H9 (cell line): ENCODE measurements around the gene RASGRP3. TPM values are rescaled to one million over a fixed set of nuclear protein-coding genes. Genes with fewer than 3 reads are reported as not detected.

Source experiments
- DNase-seq: peaks from one replicate; pipeline ENCODE4 v3.0.0-alpha.2; 2017
- H2AFZ ChIP-seq: one replicate; pipeline ENCODE4 v1.6.1; 2013; ENCODE audit warnings: mild to moderate bottlenecking, low read length, control low read depth, moderate library complexity
- H2AK5ac ChIP-seq: 2 replicates; pipeline ENCODE4 v1.6.1; 2013; ENCODE audit warnings: low read length, control low read depth, mixed read lengths; ENCODE audit not compliant: insufficient read length
- H2BK120ac ChIP-seq: one replicate; pipeline ENCODE4 v1.6.1; 2013; ENCODE audit warnings: low read depth, mild to moderate bottlenecking, low read length, control low read depth, inconsistent platforms; ENCODE audit not compliant: poor library complexity, severe bottlenecking
- H2BK12ac ChIP-seq: 2 replicates; pipeline ENCODE4 v1.6.1; 2013; ENCODE audit warnings: low read length, control low read depth, mixed read lengths, low read depth; ENCODE audit not compliant: insufficient read length
- H2BK15ac ChIP-seq: 2 replicates; pipeline ENCODE4 v1.6.1; 2013; ENCODE audit warnings: low read depth, low read length, control low read depth
- H2BK20ac ChIP-seq: one replicate; pipeline ENCODE4 v1.6.1; 2013; ENCODE audit warnings: low read depth, mild to moderate bottlenecking, low read length, control low read depth, inconsistent platforms; ENCODE audit not compliant: poor library complexity, severe bottlenecking
- H2BK5ac ChIP-seq: 2 replicates; pipeline ENCODE4 v1.6.1; 2013; ENCODE audit warnings: low read length, control low read depth, mixed read lengths; ENCODE audit not compliant: insufficient read length
- H3K14ac ChIP-seq: 2 replicates; pipeline ENCODE4 v1.6.1; 2013; ENCODE audit warnings: low read length, control low read depth; ENCODE audit not compliant: insufficient read depth
- H3K18ac ChIP-seq: 2 replicates; pipeline ENCODE4 v1.6.1; 2013; ENCODE audit warnings: low read depth, mild to moderate bottlenecking, mixed read lengths, low read length, control low read depth; ENCODE audit not compliant: insufficient read length
- H3K23ac ChIP-seq: 2 replicates; pipeline ENCODE4 v1.6.1; 2013; ENCODE audit warnings: low read length, control low read depth, mixed read lengths, low read depth; ENCODE audit not compliant: insufficient read length
- H3K23me2 ChIP-seq: 2 replicates; pipeline ENCODE4 v1.6.1; 2013; ENCODE audit warnings: low read depth, mild to moderate bottlenecking, mixed read lengths, low read length, control low read depth; ENCODE audit not compliant: insufficient read length, poor library complexity, severe bottlenecking
- H3K27ac ChIP-seq: 2 replicates; pipeline ENCODE4 v1.5.1; 2013; ENCODE audit warnings: low read length, control low read depth, mixed read lengths, low read depth; ENCODE audit not compliant: insufficient read length
- H3K27me3 ChIP-seq: 2 replicates; pipeline ENCODE4 v1.6.1; 2013; ENCODE audit warnings: low read length, control low read depth, inconsistent platforms; ENCODE audit not compliant: insufficient read depth
- H3K4ac ChIP-seq: 2 replicates; pipeline ENCODE4 v1.6.1; 2013; ENCODE audit warnings: low read depth, mild to moderate bottlenecking, control low read depth, inconsistent platforms, low read length, moderate library complexity
- H3K4me1 ChIP-seq: 2 replicates; pipeline ENCODE4 v1.6.1; 2013; ENCODE audit warnings: low read length, control low read depth, inconsistent platforms; ENCODE audit not compliant: insufficient read depth
- H3K4me2 ChIP-seq: 2 replicates; pipeline ENCODE4 v1.6.1; 2013; ENCODE audit warnings: low read length, control low read depth, mixed read lengths; ENCODE audit not compliant: insufficient read length, insufficient read depth
- H3K56ac ChIP-seq: 2 replicates; pipeline ENCODE4 v1.6.1; 2013; ENCODE audit warnings: low read depth, mild to moderate bottlenecking, mixed read lengths, low read length, control low read depth; ENCODE audit not compliant: insufficient read length
- H3K79me1 ChIP-seq: 2 replicates; pipeline ENCODE4 v1.6.1; 2013; ENCODE audit warnings: low read depth, mild to moderate bottlenecking, moderate library complexity, low read length, control low read depth, inconsistent platforms; ENCODE audit not compliant: insufficient read depth, poor library complexity, severe bottlenecking
- H3K79me2 ChIP-seq: 2 replicates; pipeline ENCODE4 v1.6.1; 2013; ENCODE audit warnings: low read length, control low read depth, inconsistent platforms; ENCODE audit not compliant: insufficient read depth
- H3K9ac ChIP-seq: 2 replicates; pipeline ENCODE4 v1.6.1; 2013; ENCODE audit warnings: low read length, control low read depth, mixed read lengths; ENCODE audit not compliant: insufficient read length; ENCODE audit errors: extremely low read depth
- H3K9me3 ChIP-seq: one replicate; pipeline ENCODE4 v1.6.1; 2013; ENCODE audit warnings: low read depth, low read length, inconsistent platforms; ENCODE audit not compliant: control insufficient read depth
- H3T11ph ChIP-seq: one replicate; pipeline ENCODE4 v1.6.1; 2013; ENCODE audit warnings: mild to moderate bottlenecking, low read length, control low read depth, inconsistent platforms
- H4K20me1 ChIP-seq: one replicate; pipeline ENCODE4 v1.6.1; 2013; ENCODE audit not compliant: control insufficient read depth, insufficient read length, insufficient read depth
- H4K5ac ChIP-seq: 2 replicates; pipeline ENCODE4 v1.6.1; 2013; ENCODE audit warnings: low read depth, mild to moderate bottlenecking, mixed read lengths, low read length, control low read depth; ENCODE audit not compliant: insufficient read length
- H4K8ac ChIP-seq: replicated peaks from 2 replicates; pipeline ENCODE4 v1.6.1; 2013; ENCODE audit warnings: low read length, control low read depth, mixed read lengths, low read depth; ENCODE audit not compliant: insufficient read length
- H4K91ac ChIP-seq: 2 replicates; pipeline ENCODE4 v1.6.1; 2013; ENCODE audit warnings: low read depth, mild to moderate bottlenecking, moderate library complexity, mixed read lengths, low read length, control low read depth; ENCODE audit not compliant: insufficient read length
- H3K27ac Mint-ChIP-seq, 3 experiments: 2 replicates in 2 of 3; 3 replicates in 1 of 3; pipeline ENCODE4 v1.8.0; 2020 to 2021; ENCODE audit warnings: mixed read lengths in 3 of 3, mild to moderate bottlenecking in 1 of 3, moderate library complexity in 1 of 3
- H3K27me3 Mint-ChIP-seq: 2 replicates; pipeline ENCODE4 v1.8.0; 2021; ENCODE audit warnings: low read depth, mild to moderate bottlenecking, moderate library complexity, mixed read lengths
- H3K36me3 Mint-ChIP-seq, 3 experiments: 2 replicates in 2 of 3; 3 replicates in 1 of 3; pipeline ENCODE4 v1.8.0; 2020 to 2021; ENCODE audit warnings: low read depth in 3 of 3, mixed read lengths in 3 of 3; ENCODE audit not compliant: insufficient read depth in 1 of 3
- H3K4me1 Mint-ChIP-seq, 2 experiments: 2 replicates each; pipeline ENCODE4 v1.8.0; 2020; ENCODE audit warnings: mixed read lengths in 2 of 2
- H3K4me3 Mint-ChIP-seq, 2 experiments: 2 replicates in 1 of 2; 3 replicates in 1 of 2; pipeline ENCODE4 v1.8.0; 2020 to 2021; ENCODE audit warnings: mild to moderate bottlenecking in 2 of 2, mixed read lengths in 2 of 2, moderate library complexity in 1 of 2
- H3K9me3 Mint-ChIP-seq, 2 experiments: 2 replicates in 1 of 2; 3 replicates in 1 of 2; pipeline ENCODE4 v1.8.0; 2020; ENCODE audit warnings: mild to moderate bottlenecking in 2 of 2, mixed read lengths in 2 of 2, moderate library complexity in 1 of 2
- WGBS: extraction: QIAGEN DNeasy Blood & Tissue Kit; methylation state at CpG from one replicate; pipeline ENCODE4 v1.1.7; 2013; ENCODE audit warnings: missing lambda C conversion rate, low lambda C conversion rate, mixed read lengths; ENCODE audit not compliant: insufficient read length; ENCODE audit errors: extremely low coverage; 5-methylcytosine and 5-hydroxymethylcytosine counted together
- long read RNA-seq: library from polyadenylated mRNA; unstranded; transcript quantifications from one replicate; pipeline ENCODE4 v2.0.0, GENCODE V29; 2020
- total RNA-seq: library from RNA; stranded (reverse); gene quantifications from 2 replicates; pipeline ENCODE4 v1.2.1, GENCODE V29; 2021
- TF ChIP-seq, protein P1 (sequence below): fragments of 200-600 bp; sonication (generic); conservative IDR thresholded peaks from 3 replicates; pipeline ENCODE4 v1.8.0; 2021; ENCODE audit warnings: antibody characterized with exemption, mild to moderate bottlenecking

Gene RASGRP3
- not detected in 2 replicates for total RNA-seq
- long read RNA-seq: 0 reads

DNA sequence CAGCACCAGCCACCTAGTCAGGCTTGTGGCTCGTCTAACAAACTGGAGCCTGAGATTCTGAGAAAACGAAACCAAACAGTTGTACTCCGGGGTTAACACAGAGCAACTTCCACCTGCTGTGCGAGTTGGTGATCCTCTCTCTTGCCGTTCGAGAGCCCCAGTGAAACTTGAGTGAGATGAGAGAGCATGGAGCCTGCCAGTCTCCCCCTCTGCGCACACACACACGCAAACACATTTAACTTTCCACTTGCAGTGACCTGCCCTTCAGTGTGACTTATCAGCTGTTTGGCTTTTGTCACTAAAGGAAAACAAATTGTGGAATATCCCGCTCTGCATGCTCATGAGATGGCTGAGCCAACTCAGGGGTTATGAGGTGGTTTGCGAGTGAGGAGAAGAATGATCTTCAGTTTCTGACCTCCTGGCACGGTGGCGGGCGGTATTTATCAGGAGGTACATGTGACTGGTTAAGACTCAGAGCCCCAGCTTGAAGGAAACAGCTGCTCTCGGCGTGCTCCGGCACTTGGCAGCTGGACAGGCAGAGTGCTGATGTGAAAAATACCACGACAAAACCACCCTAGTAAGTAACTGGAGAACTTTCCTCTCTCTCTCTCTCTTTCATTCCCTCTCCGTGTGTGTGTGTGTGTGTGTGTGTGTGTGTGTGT is at the start of gene RASGRP3:
RASGRP3 (plus strand) TSS at position 519 of the 662 bp plus-strand sequence. CDS start 38,488 bp downstream, outside the sequence.
- Histone ChIP-seq H2BK20ac (no peak within 1 kb of the TSS), H3K14ac (peak within 1 kb of the TSS; percentile 45; the same call in 1 of the 2 replicates), H3K79me1 (no peaks in the 10 kb centered on the region), H2AK5ac (no peak within 1 kb of the TSS), H2BK5ac (no peak within 1 kb of the TSS), H3K4ac (no peak within 1 kb of the TSS), H3K27ac (no peak within 1 kb of the TSS), H3T11ph (no peak within 1 kb of the TSS), H2BK12ac (no peak within 1 kb of the TSS), H3K4me1 (peaks cover 2% of the 10 kb centered on the region; the same call in 1 of the 2 replicates), H3K23me2 (no peaks in the 10 kb centered on the region), H3K79me2 (no peaks in the 10 kb centered on the region), H3K56ac (no peak within 1 kb of the TSS), H4K5ac (no peak within 1 kb of the TSS), H4K20me1 (no peaks in the 10 kb centered on the region), H4K8ac (no peak within 1 kb of the TSS), H3K27me3 (no peaks in the 10 kb centered on the region; the same call in 1 of the 2 replicates), H3K23ac (no peak within 1 kb of the TSS), H3K9me3 (no peaks in the 10 kb centered on the region), H2BK120ac (no peak within 1 kb of the TSS), H2BK15ac (no peak within 1 kb of the TSS), H3K9ac (no peak within 1 kb of the TSS), H3K4me2 (peak within 1 kb of the TSS; percentile 63), H3K18ac (peak within 1 kb of the TSS; percentile 11), H4K91ac (no peak within 1 kb of the TSS), H2AFZ (peak within 1 kb of the TSS; percentile 65)
- TF ChIP-seq, protein P1, sequence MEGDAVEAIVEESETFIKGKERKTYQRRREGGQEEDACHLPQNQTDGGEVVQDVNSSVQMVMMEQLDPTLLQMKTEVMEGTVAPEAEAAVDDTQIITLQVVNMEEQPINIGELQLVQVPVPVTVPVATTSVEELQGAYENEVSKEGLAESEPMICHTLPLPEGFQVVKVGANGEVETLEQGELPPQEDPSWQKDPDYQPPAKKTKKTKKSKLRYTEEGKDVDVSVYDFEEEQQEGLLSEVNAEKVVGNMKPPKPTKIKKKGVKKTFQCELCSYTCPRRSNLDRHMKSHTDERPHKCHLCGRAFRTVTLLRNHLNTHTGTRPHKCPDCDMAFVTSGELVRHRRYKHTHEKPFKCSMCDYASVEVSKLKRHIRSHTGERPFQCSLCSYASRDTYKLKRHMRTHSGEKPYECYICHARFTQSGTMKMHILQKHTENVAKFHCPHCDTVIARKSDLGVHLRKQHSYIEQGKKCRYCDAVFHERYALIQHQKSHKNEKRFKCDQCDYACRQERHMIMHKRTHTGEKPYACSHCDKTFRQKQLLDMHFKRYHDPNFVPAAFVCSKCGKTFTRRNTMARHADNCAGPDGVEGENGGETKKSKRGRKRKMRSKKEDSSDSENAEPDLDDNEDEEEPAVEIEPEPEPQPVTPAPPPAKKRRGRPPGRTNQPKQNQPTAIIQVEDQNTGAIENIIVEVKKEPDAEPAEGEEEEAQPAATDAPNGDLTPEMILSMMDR: no peak
- peak; percentile 45 for DNase-seq
- Mint-ChIP-seq H3K27me3 (peaks cover 12% of the 10 kb centered on the region), H3K4me3 (peak within 1 kb of the TSS; percentile 70 to 71), H3K27ac (peak within 1 kb of the TSS; percentile 12 to 18 (median 14); a peak in 2 of 7 replicates), H3K4me1 (peaks cover 11 to 12% of the 10 kb centered on the region in 2 experiments), H3K9me3 (peaks cover 8 to 13% of the 10 kb centered on the region in 2 experiments), H3K36me3 (peaks cover 3 to 15% (median 6%) of the 10 kb centered on the region in 3 experiments; a peak in 6 of 7 replicates)
- no CpG with 5 or more reads among the region's 18 CpGs for WGBS
